WTC11 (cell line): Measurements from ENCODE around the gene VSIG2. TPM values are rescaled to one million over a fixed set of nuclear protein-coding genes. Genes with fewer than 3 reads are reported as not detected.

ENCODE experiments used
- ATAC-seq: fragments of 200-7000 bp; cut with Tn5 transposase; 2 replicates; pipeline ENCODE4 v1.10.0; 2021; ENCODE audit warnings: mild to moderate bottlenecking, moderate library complexity
- CTCF ChIA-PET: fragments of 300-600 bp; sonication (Branson Sonifier 250); formaldehyde crosslinking; loops from one replicate; lab custom pipeline; 2021; ENCODE audit warnings: antibody characterized with exemption; lab: Charles Lee
- POLR2A ChIA-PET: fragments of 350-600 bp; sonication (Branson Sonifier 250); formaldehyde crosslinking; loops from one replicate; lab custom pipeline; 2021; ENCODE audit warnings: antibody characterized with exemption; lab: Charles Lee
- DNase-seq: peaks from one replicate; pipeline ENCODE4 v3.0.0; 2021; ENCODE audit warnings: low spot score
- H3K27ac Mint-ChIP-seq: 2 replicates; pipeline ENCODE4 v1.8.0; 2021; ENCODE audit warnings: mixed read lengths
- H3K27me3 Mint-ChIP-seq: 2 replicates; pipeline ENCODE4 v1.8.0; 2021; ENCODE audit warnings: low read depth, mild to moderate bottlenecking, moderate library complexity, mixed read lengths
- H3K36me3 Mint-ChIP-seq: 2 replicates; pipeline ENCODE4 v1.8.0; 2021; ENCODE audit warnings: mixed read lengths
- H3K4me1 Mint-ChIP-seq: 2 replicates; pipeline ENCODE4 v1.8.0; 2022; ENCODE audit warnings: mixed read lengths
- H3K4me3 Mint-ChIP-seq: 2 replicates; pipeline ENCODE4 v1.8.0; 2021; ENCODE audit warnings: mild to moderate bottlenecking, moderate library complexity, mixed read lengths
- H3K9me3 Mint-ChIP-seq: 2 replicates; pipeline ENCODE4 v1.8.0; 2021; ENCODE audit warnings: mixed read lengths
- CBFB ChIP-seq: sonication (generic); formaldehyde crosslinking; IDR thresholded peaks from 2 replicates; pipeline ENCODE4 v1.8.1; 2022; ENCODE audit warnings: mild to moderate bottlenecking, low read depth, missing genetic modification reagents
- ELF4 ChIP-seq: sonication (generic); formaldehyde crosslinking; IDR thresholded peaks from 2 replicates; pipeline ENCODE4 v1.8.1; 2022; ENCODE audit warnings: low read depth, mild to moderate bottlenecking, moderate library complexity, missing genetic modification reagents
- EMX1 ChIP-seq: fragments of 250-450 bp; sonication (Bioruptor Pico); IDR thresholded peaks from 2 replicates; pipeline ENCODE4 v1.8.0; 2021; ENCODE audit warnings: mild to moderate bottlenecking
- ETV6 ChIP-seq: sonication (generic); formaldehyde crosslinking; IDR thresholded peaks from 2 replicates; pipeline ENCODE4 v1.8.1; 2022; ENCODE audit warnings: mild to moderate bottlenecking, missing genetic modification reagents
- FOXJ3 ChIP-seq: sonication (generic); formaldehyde crosslinking; IDR thresholded peaks from 2 replicates; pipeline ENCODE4 v1.9.0; 2021; ENCODE audit warnings: missing genetic modification reagents, mild to moderate bottlenecking, borderline replicate concordance
- KAT7 ChIP-seq: sonication (generic); formaldehyde crosslinking; IDR thresholded peaks from 2 replicates; pipeline ENCODE4 v1.8.1; 2023; ENCODE audit warnings: missing genetic modification reagents, mild to moderate bottlenecking, borderline replicate concordance
- NFE2L1 ChIP-seq: sonication (generic); formaldehyde crosslinking; IDR thresholded peaks from 2 replicates; pipeline ENCODE4 v1.8.1; 2023; ENCODE audit warnings: missing genetic modification reagents
- NR2C2 ChIP-seq: sonication (generic); formaldehyde crosslinking; IDR thresholded peaks from 2 replicates; pipeline ENCODE4 v1.8.0; 2022; ENCODE audit warnings: mild to moderate bottlenecking, missing genetic modification reagents
- NR3C1 ChIP-seq: sonication (generic); formaldehyde crosslinking; conservative IDR thresholded peaks from 2 replicates; pipeline ENCODE4 v1.8.1; 2023; ENCODE audit warnings: low read depth, mild to moderate bottlenecking, missing genetic modification reagents
- SP1 ChIP-seq: sonication (generic); formaldehyde crosslinking; conservative IDR thresholded peaks from 2 replicates; pipeline ENCODE4 v1.8.1; 2022; ENCODE audit warnings: missing genetic modification reagents
- TCF7 ChIP-seq: sonication (generic); formaldehyde crosslinking; IDR thresholded peaks from 2 replicates; pipeline ENCODE4 v1.8.0; 2022; ENCODE audit warnings: mild to moderate bottlenecking, low read depth, missing genetic modification reagents, moderate library complexity
- TEAD1 ChIP-seq: sonication (generic); formaldehyde crosslinking; IDR thresholded peaks from 2 replicates; pipeline ENCODE4 v1.8.0; 2022; ENCODE audit warnings: mild to moderate bottlenecking, missing genetic modification reagents
- ZNF138 ChIP-seq: sonication (generic); formaldehyde crosslinking; conservative IDR thresholded peaks from 2 replicates; pipeline ENCODE4 v1.8.1; 2022; ENCODE audit warnings: mild to moderate bottlenecking, moderate library complexity, missing genetic modification reagents
- ZNF219 ChIP-seq: sonication (generic); formaldehyde crosslinking; IDR thresholded peaks from 2 replicates; pipeline ENCODE4 v1.8.0; 2023; ENCODE audit warnings: missing genetic modification reagents, mild to moderate bottlenecking, borderline replicate concordance
- total RNA-seq: library from RNA; stranded (reverse); gene quantifications from 3 replicates; pipeline ENCODE4 v1.2.3, GENCODE V29; 2021
- TF ChIP-seq, protein P1 (sequence below): fragments of 200-600 bp; IDR thresholded peaks from 2 replicates; pipeline ENCODE4 v1.8.0; 2022; ENCODE audit warnings: antibody characterized with exemption
- TF ChIP-seq, protein P2 (sequence below): fragments of 250-450 bp; sonication (Bioruptor Pico); IDR thresholded peaks from 2 replicates; pipeline ENCODE4 v1.9.0; 2021; ENCODE audit warnings: moderate library complexity, mild to moderate bottlenecking, inconsistent platforms, borderline replicate concordance
- TF ChIP-seq, protein P3 (sequence below): sonication (generic); formaldehyde crosslinking; IDR thresholded peaks from 2 replicates; pipeline ENCODE4 v1.8.0; 2023; ENCODE audit warnings: missing genetic modification reagents, mild to moderate bottlenecking, borderline replicate concordance
- TF ChIP-seq, protein P4 (sequence below): sonication (generic); formaldehyde crosslinking; IDR thresholded peaks from 2 replicates; pipeline ENCODE4 v1.8.1; 2023; ENCODE audit warnings: mild to moderate bottlenecking, missing genetic modification reagents, moderate library complexity
- TF ChIP-seq, protein P5 (sequence below): sonication (generic); formaldehyde crosslinking; IDR thresholded peaks from 2 replicates; pipeline ENCODE4 v1.8.0; 2022; ENCODE audit warnings: mild to moderate bottlenecking, missing genetic modification reagents
- TF ChIP-seq, protein P6 (sequence below): sonication (generic); formaldehyde crosslinking; conservative IDR thresholded peaks from 2 replicates; pipeline ENCODE4 v1.8.1; 2023; ENCODE audit warnings: mild to moderate bottlenecking, low read depth, missing genetic modification reagents, moderate library complexity
- TF ChIP-seq, protein P7 (sequence below): sonication (generic); formaldehyde crosslinking; IDR thresholded peaks from 2 replicates; pipeline ENCODE4 v1.8.1; 2023; ENCODE audit warnings: mild to moderate bottlenecking, missing genetic modification reagents
- TF ChIP-seq, protein P8 (sequence below): sonication (generic); formaldehyde crosslinking; IDR thresholded peaks from 2 replicates; pipeline ENCODE4 v1.8.0; 2022; ENCODE audit warnings: mild to moderate bottlenecking, missing genetic modification reagents

Gene VSIG2
- total RNA-seq, 1 experiment from 2014 or later = 0.79 TPM

DNA sequence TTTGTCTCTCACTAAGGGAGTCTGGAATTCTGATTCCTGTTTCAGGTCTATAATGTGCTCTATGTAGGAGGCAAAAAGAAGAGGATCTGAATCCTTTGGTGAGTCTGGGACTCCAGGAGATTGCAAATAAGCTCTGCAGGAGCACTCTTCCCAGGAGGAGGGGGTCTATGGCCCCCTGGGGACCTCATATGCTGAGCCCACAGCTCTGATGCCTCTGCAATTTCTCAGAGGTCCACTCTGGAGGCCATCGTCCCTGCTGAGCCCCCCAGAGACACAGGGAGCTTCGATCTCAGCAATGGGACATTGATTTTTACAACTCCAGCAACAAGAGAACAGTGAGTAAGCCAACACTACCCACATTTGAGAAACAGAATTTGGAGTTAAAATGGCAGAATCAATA, 32.5 kb downstream of the VSIG2 start (continued):
- TF ChIP-seq TCF7 (CRISPR knock-in tag) = no peak
- TF ChIP-seq ZNF219 (CRISPR knock-in tag) = no peak
- TF ChIP-seq KAT7 = no peak
- TF ChIP-seq ELF4 (CRISPR knock-in tag) = no peak
- no peak for TF ChIP-seq SP1 (CRISPR knock-in tag)
- TF ChIP-seq, protein P1, sequence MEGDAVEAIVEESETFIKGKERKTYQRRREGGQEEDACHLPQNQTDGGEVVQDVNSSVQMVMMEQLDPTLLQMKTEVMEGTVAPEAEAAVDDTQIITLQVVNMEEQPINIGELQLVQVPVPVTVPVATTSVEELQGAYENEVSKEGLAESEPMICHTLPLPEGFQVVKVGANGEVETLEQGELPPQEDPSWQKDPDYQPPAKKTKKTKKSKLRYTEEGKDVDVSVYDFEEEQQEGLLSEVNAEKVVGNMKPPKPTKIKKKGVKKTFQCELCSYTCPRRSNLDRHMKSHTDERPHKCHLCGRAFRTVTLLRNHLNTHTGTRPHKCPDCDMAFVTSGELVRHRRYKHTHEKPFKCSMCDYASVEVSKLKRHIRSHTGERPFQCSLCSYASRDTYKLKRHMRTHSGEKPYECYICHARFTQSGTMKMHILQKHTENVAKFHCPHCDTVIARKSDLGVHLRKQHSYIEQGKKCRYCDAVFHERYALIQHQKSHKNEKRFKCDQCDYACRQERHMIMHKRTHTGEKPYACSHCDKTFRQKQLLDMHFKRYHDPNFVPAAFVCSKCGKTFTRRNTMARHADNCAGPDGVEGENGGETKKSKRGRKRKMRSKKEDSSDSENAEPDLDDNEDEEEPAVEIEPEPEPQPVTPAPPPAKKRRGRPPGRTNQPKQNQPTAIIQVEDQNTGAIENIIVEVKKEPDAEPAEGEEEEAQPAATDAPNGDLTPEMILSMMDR = no peak
- TF ChIP-seq CBFB (CRISPR knock-in tag) = no peak
- TF ChIP-seq FOXJ3 = no peak
- no peak for TF ChIP-seq ETV6 (CRISPR knock-in tag)
- TF ChIP-seq TEAD1 (CRISPR knock-in tag) = no peak
- TF ChIP-seq, protein P2, sequence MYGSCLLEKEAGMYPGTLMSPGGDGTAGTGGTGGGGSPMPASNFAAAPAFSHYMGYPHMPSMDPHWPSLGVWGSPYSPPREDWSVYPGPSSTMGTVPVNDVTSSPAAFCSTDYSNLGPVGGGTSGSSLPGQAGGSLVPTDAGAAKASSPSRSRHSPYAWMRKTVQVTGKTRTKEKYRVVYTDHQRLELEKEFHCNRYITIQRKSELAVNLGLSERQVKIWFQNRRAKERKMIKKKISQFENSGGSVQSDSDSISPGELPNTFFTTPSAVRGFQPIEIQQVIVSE = no peak

DNA sequence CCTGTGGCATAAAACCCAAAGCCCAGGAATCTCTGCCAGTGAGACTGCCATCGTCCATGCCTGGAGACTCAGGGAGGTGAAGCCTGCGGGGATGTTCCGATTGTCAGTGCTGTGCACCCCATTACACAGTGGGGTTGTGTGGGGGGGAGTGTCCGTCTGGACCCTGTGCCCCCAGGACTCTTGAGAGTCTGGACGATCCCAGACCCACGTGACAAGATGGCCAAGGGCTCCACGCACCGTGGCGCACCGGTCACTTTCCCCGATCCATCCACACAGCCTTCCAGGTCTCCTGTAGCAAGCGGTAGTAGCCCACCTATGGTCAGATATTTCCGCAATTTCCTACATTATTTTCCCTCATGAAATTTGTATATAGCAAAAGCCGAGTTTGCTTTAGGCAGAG, 33.3 kb downstream of the VSIG2 start:
- H3K27ac Mint-ChIP-seq = no peak overlapping the region
- H3K36me3 Mint-ChIP-seq = no peaks in the 10 kb centered on the region
- DNase-seq = no peak
- ATAC-seq = no peak
- ChIA-PET CTCF (interaction anchor here (1.0 kb wide), 1 partner anchor 21 kb away, joined by 4 read pairs; the partner anchor contains the start of gene NRGN), POLR2A (no interaction called here)
- H3K4me1 Mint-ChIP-seq = peaks cover 46% of the 10 kb centered on the region
- TF ChIP-seq ZNF138 (no peak), EMX1 (CRISPR knock-in tag) (no peak), NR2C2 (CRISPR knock-in tag) (no peak), CBFB (CRISPR knock-in tag) (no peak), NFE2L1 (no peak), NR3C1 (CRISPR knock-in tag) (no peak)
- TF ChIP-seq, protein P3, sequence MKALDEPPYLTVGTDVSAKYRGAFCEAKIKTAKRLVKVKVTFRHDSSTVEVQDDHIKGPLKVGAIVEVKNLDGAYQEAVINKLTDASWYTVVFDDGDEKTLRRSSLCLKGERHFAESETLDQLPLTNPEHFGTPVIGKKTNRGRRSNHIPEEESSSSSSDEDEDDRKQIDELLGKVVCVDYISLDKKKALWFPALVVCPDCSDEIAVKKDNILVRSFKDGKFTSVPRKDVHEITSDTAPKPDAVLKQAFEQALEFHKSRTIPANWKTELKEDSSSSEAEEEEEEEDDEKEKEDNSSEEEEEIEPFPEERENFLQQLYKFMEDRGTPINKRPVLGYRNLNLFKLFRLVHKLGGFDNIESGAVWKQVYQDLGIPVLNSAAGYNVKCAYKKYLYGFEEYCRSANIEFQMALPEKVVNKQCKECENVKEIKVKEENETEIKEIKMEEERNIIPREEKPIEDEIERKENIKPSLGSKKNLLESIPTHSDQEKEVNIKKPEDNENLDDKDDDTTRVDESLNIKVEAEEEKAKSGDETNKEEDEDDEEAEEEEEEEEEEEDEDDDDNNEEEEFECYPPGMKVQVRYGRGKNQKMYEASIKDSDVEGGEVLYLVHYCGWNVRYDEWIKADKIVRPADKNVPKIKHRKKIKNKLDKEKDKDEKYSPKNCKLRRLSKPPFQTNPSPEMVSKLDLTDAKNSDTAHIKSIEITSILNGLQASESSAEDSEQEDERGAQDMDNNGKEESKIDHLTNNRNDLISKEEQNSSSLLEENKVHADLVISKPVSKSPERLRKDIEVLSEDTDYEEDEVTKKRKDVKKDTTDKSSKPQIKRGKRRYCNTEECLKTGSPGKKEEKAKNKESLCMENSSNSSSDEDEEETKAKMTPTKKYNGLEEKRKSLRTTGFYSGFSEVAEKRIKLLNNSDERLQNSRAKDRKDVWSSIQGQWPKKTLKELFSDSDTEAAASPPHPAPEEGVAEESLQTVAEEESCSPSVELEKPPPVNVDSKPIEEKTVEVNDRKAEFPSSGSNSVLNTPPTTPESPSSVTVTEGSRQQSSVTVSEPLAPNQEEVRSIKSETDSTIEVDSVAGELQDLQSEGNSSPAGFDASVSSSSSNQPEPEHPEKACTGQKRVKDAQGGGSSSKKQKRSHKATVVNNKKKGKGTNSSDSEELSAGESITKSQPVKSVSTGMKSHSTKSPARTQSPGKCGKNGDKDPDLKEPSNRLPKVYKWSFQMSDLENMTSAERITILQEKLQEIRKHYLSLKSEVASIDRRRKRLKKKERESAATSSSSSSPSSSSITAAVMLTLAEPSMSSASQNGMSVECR (CRISPR knock-in tag) = no peak
- TF ChIP-seq, protein P1 = no peak
- TF ChIP-seq, protein P4, sequence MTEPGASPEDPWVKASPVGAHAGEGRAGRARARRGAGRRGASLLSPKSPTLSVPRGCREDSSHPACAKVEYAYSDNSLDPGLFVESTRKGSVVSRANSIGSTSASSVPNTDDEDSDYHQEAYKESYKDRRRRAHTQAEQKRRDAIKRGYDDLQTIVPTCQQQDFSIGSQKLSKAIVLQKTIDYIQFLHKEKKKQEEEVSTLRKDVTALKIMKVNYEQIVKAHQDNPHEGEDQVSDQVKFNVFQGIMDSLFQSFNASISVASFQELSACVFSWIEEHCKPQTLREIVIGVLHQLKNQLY (CRISPR knock-in tag) = no peak
- TF ChIP-seq, protein P5, sequence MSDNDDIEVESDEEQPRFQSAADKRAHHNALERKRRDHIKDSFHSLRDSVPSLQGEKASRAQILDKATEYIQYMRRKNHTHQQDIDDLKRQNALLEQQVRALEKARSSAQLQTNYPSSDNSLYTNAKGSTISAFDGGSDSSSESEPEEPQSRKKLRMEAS (CRISPR knock-in tag) = no peak
- TF ChIP-seq, protein P6, sequence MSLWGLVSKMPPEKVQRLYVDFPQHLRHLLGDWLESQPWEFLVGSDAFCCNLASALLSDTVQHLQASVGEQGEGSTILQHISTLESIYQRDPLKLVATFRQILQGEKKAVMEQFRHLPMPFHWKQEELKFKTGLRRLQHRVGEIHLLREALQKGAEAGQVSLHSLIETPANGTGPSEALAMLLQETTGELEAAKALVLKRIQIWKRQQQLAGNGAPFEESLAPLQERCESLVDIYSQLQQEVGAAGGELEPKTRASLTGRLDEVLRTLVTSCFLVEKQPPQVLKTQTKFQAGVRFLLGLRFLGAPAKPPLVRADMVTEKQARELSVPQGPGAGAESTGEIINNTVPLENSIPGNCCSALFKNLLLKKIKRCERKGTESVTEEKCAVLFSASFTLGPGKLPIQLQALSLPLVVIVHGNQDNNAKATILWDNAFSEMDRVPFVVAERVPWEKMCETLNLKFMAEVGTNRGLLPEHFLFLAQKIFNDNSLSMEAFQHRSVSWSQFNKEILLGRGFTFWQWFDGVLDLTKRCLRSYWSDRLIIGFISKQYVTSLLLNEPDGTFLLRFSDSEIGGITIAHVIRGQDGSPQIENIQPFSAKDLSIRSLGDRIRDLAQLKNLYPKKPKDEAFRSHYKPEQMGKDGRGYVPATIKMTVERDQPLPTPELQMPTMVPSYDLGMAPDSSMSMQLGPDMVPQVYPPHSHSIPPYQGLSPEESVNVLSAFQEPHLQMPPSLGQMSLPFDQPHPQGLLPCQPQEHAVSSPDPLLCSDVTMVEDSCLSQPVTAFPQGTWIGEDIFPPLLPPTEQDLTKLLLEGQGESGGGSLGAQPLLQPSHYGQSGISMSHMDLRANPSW (CRISPR knock-in tag) = no peak
- TF ChIP-seq, protein P7, sequence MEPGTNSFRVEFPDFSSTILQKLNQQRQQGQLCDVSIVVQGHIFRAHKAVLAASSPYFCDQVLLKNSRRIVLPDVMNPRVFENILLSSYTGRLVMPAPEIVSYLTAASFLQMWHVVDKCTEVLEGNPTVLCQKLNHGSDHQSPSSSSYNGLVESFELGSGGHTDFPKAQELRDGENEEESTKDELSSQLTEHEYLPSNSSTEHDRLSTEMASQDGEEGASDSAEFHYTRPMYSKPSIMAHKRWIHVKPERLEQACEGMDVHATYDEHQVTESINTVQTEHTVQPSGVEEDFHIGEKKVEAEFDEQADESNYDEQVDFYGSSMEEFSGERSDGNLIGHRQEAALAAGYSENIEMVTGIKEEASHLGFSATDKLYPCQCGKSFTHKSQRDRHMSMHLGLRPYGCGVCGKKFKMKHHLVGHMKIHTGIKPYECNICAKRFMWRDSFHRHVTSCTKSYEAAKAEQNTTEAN = no peak
- TF ChIP-seq, protein P8, sequence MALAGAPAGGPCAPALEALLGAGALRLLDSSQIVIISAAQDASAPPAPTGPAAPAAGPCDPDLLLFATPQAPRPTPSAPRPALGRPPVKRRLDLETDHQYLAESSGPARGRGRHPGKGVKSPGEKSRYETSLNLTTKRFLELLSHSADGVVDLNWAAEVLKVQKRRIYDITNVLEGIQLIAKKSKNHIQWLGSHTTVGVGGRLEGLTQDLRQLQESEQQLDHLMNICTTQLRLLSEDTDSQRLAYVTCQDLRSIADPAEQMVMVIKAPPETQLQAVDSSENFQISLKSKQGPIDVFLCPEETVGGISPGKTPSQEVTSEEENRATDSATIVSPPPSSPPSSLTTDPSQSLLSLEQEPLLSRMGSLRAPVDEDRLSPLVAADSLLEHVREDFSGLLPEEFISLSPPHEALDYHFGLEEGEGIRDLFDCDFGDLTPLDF = no peak
- peak overlapping the region; percentile 81 for H3K4me3 Mint-ChIP-seq
- no peaks in the 10 kb centered on the region for H3K9me3 Mint-ChIP-seq
- peaks cover 100% of the 10 kb centered on the region for H3K27me3 Mint-ChIP-seq
